SU-DHL-6 (cell line): ENCODE results near the gene SYNGR1.

ENCODE experiments used
- H2AFZ ChIP-seq: fragments of 200-600 bp; sonication (generic); 2 replicates; pipeline ENCODE4 v1.6.1; 2014; ENCODE audit warnings: low read depth, mild to moderate bottlenecking, moderate library complexity, mixed read lengths, antibody characterized with exemption, low read length; ENCODE audit not compliant: severe bottlenecking
- H3F3A ChIP-seq: fragments of 200-600 bp; shearing (Covaris generic); 2 replicates; pipeline ENCODE4 v1.6.0; 2016; ENCODE audit warnings: antibody characterized with exemption, mild to moderate bottlenecking; ENCODE audit not compliant: insufficient read depth
- H3K27ac ChIP-seq: fragments of 200-600 bp; sonication (generic); 2 replicates; pipeline ENCODE4 v1.5.1; 2016; ENCODE audit warnings: low read depth, mild to moderate bottlenecking, low read length, moderate library complexity, mixed read lengths
- H3K27me3 ChIP-seq: fragments of 200-600 bp; sonication (generic), shearing (Covaris generic); 2 replicates; pipeline ENCODE4 v1.6.0; 2014; ENCODE audit warnings: mild to moderate bottlenecking, low read length
- H3K36me3 ChIP-seq: fragments of 200-600 bp; sonication (generic); 2 replicates; pipeline ENCODE4 v1.6.1; 2014; ENCODE audit warnings: mild to moderate bottlenecking, low read length, mixed read lengths
- H3K4me2 ChIP-seq: fragments of 300-600, 200-600 bp; shearing (Covaris generic), sonication (generic); 2 replicates; pipeline ENCODE4 v1.6.0; 2014; ENCODE audit warnings: low read length, low read depth, mild to moderate bottlenecking; ENCODE audit not compliant: poor library complexity, severe bottlenecking
- H3K4me3 ChIP-seq: fragments of 200-600 bp; sonication (generic); 2 replicates; pipeline ENCODE4 v1.5.1; 2014; ENCODE audit warnings: antibody characterized with exemption, low read length, mild to moderate bottlenecking, mixed read lengths; ENCODE audit not compliant: insufficient read depth, poor library complexity, severe bottlenecking
- H3K79me2 ChIP-seq: fragments of 200-600 bp; sonication (generic); 2 replicates; pipeline ENCODE4 v1.6.1; 2014; ENCODE audit warnings: mild to moderate bottlenecking, low read length, moderate library complexity; ENCODE audit not compliant: insufficient read depth
- H3K9ac ChIP-seq: fragments of 200-600 bp; sonication (generic); 2 replicates; pipeline ENCODE4 v1.7.0; 2014; ENCODE audit warnings: mild to moderate bottlenecking, low read length
- H3K9me2 ChIP-seq: fragments of 200-600 bp; sonication (generic); replicated peaks from 2 replicates; pipeline ENCODE4 v1.6.1; 2014; ENCODE audit warnings: low read length; ENCODE audit not compliant: insufficient read depth
- H3K9me3 ChIP-seq: fragments of 200-600 bp; sonication (generic); 2 replicates; pipeline ENCODE4 v1.6.1; 2014; ENCODE audit warnings: low read length, mixed read lengths; ENCODE audit not compliant: insufficient read depth
- H4K20me1 ChIP-seq: fragments of 200-600 bp; sonication (generic); 2 replicates; pipeline ENCODE4 v1.6.1; 2014; ENCODE audit warnings: low read depth, mild to moderate bottlenecking, antibody characterized with exemption, low read length, moderate library complexity, mixed read lengths
- CTCF ChIP-seq: fragments of 200-600 bp; sonication (generic); IDR thresholded peaks from one replicate; pipeline ENCODE4 v1.5.1; 2017; ENCODE audit warnings: antibody characterized with exemption, mild to moderate bottlenecking, low read length, moderate library complexity; ENCODE audit not compliant: insufficient read depth, poor library complexity, severe bottlenecking
- EZH2phosphoT487 ChIP-seq: fragments of 200-600 bp; sonication (generic), shearing (Covaris generic); conservative IDR thresholded peaks from 2 replicates; pipeline ENCODE4 v1.6.1; 2018; ENCODE audit warnings: mild to moderate bottlenecking, antibody characterized with exemption, low read length, moderate library complexity, mixed read lengths

Gene SYNGR1

GRCh38 chr22:39416319-39416718, 66.5 kb downstream of the SYNGR1 start:
- Histone ChIP-seq H3K9me2 (no peaks in the 10 kb centered on the region), H3K79me2 (no peaks in the 10 kb centered on the region), H3K4me2 (no peak overlapping the region), H2AFZ (no peak overlapping the region), H4K20me1 (no peaks in the 10 kb centered on the region), H3K9ac (no peak overlapping the region), H3K27me3 (no peaks in the 10 kb centered on the region), H3K9me3 (no peaks in the 10 kb centered on the region), H3F3A (peaks cover 3% of the 10 kb centered on the region; the same call in 1 of the 2 replicates), H3K36me3 (no peaks in the 10 kb centered on the region), H3K27ac (no peak overlapping the region), H3K4me3 (no peak overlapping the region)
- TF ChIP-seq EZH2phosphoT487 (no peak), CTCF (no peak)

- Histone ChIP-seq H3K27me3 (no peaks in the 10 kb centered on the region), H4K20me1 (no peaks in the 10 kb centered on the region), H3K9me2 (no peaks in the 10 kb centered on the region), H3K4me3 (no peak overlapping the region), H3K79me2 (no peaks in the 10 kb centered on the region), H2AFZ (no peak overlapping the region), H3K36me3 (no peaks in the 10 kb centered on the region), H3K9ac (no peak overlapping the region), H3F3A (no peaks in the 10 kb centered on the region), H3K9me3 (no peaks in the 10 kb centered on the region), H3K4me2 (no peak overlapping the region), H3K27ac (no peak overlapping the region)
- TF ChIP-seq EZH2phosphoT487 (no peak), CTCF (no peak)
Measured at GRCh38 chr22:39417641-39418040, 67.8 kb downstream of the SYNGR1 start.

GRCh38 chr22:39418696-39419095, 68.9 kb downstream of the SYNGR1 start:
- H2AFZ ChIP-seq = no peak overlapping the region
- no peaks in the 10 kb centered on the region for H3K9me2 ChIP-seq
- H3K9me3 ChIP-seq = no peaks in the 10 kb centered on the region
- H3K27ac ChIP-seq = no peak overlapping the region
- TF ChIP-seq CTCF (no peak), EZH2phosphoT487 (no peak)
- H3K4me3 ChIP-seq = no peak overlapping the region
- H4K20me1 ChIP-seq = no peaks in the 10 kb centered on the region
- no peak overlapping the region for H3K9ac ChIP-seq
- no peaks in the 10 kb centered on the region for H3K79me2 ChIP-seq
- H3K4me2 ChIP-seq = peak overlapping the region; percentile 0
- H3K36me3 ChIP-seq = no peaks in the 10 kb centered on the region
- H3F3A ChIP-seq = no peaks in the 10 kb centered on the region
- H3K27me3 ChIP-seq = no peaks in the 10 kb centered on the region

- Histone ChIP-seq H3F3A (no peaks in the 10 kb centered on the region), H3K27ac (no peak overlapping the region), H3K4me3 (no peak overlapping the region), H3K9me3 (no peaks in the 10 kb centered on the region), H3K79me2 (no peaks in the 10 kb centered on the region), H2AFZ (no peak overlapping the region), H4K20me1 (no peaks in the 10 kb centered on the region), H3K9me2 (no peaks in the 10 kb centered on the region), H3K4me2 (no peak overlapping the region), H3K9ac (no peak overlapping the region), H3K27me3 (no peaks in the 10 kb centered on the region), H3K36me3 (peaks cover 3% of the 10 kb centered on the region; the same call in 1 of the 2 replicates)
- TF ChIP-seq EZH2phosphoT487 = no peak
- TF ChIP-seq CTCF = no peak
Measured at GRCh38 chr22:39419096-39419495, 69.3 kb downstream of the SYNGR1 start.
